Stimulated activated CD8-positive, alpha-beta memory T cell treated with anti-CD3 and anti-CD28 coated beads, Interleukin-12 subunit alpha, Interleukin-12 subunit beta, amount 100 ng/mL, for 1 hour (primary cell): ENCODE results near the gene NUP210L.
"Not testable (repeated sequence)": the region's sequence is repeated elsewhere in the genome, so short reads cannot be mapped to it uniquely, and the experiment has no call there.

ENCODE experiments used
- DNase-seq: peaks from one replicate; pipeline ENCODE4 v3.0.0-alpha.2; 2020; ENCODE audit warnings: low read depth

The NUP210L gene

GRCh38 chr1:154170547-154171222, 15.8 kb upstream of the NUP210L start:
- DNase-seq: no peak

- DNase-seq: no peak
Measured at GRCh38 chr1:154167461-154167860, 12.6 kb upstream of the NUP210L start.

GRCh38 chr1:154166207-154166606, 11.3 kb upstream of the NUP210L start:
- no peak for DNase-seq

GRCh38 chr1:154159554-154159953, 4.7 kb upstream of the NUP210L start:
- DNase-seq: no peak

- DNase-seq: no peak
Measured at GRCh38 chr1:154158307-154159125, 3.6 kb upstream of the NUP210L start.

GRCh38 chr1:154157520-154158306, 2.8 kb upstream of the NUP210L start:
- peak; percentile 62 for DNase-seq

GRCh38 chr1:154155251-154155650, 378 bp upstream of the NUP210L start:
- DNase-seq: no peak

- DNase-seq: no peak
Measured at GRCh38 chr1:154154053-154154452, 820 bp downstream of the NUP210L start.

GRCh38 chr1:154151311-154151710, 3.6 kb downstream of the NUP210L start:
- DNase-seq: no peak

- no peak for DNase-seq
Measured at GRCh38 chr1:154148807-154149206, 6.1 kb downstream of the NUP210L start.

- DNase-seq: not testable (repeated sequence)
Measured at GRCh38 chr1:154147505-154147904, 7.4 kb downstream of the NUP210L start.

GRCh38 chr1:154145986-154146385, 8.9 kb downstream of the NUP210L start:
- DNase-seq: no peak

- no peak for DNase-seq
Measured at GRCh38 chr1:154142358-154142757, 12.5 kb downstream of the NUP210L start.

GRCh38 chr1:154141240-154141639, 13.6 kb downstream of the NUP210L start:
- no peak for DNase-seq

GRCh38 chr1:154137888-154138287, 17.0 kb downstream of the NUP210L start:
- no peak for DNase-seq

- no peak for DNase-seq
Measured at GRCh38 chr1:154133256-154133655, 21.6 kb downstream of the NUP210L start.

GRCh38 chr1:154129391-154129970, 25.4 kb downstream of the NUP210L start:
- DNase-seq: no peak

- not testable (repeated sequence) for DNase-seq
Measured at GRCh38 chr1:154123205-154123604, 31.7 kb downstream of the NUP210L start.

- no peak for DNase-seq
Measured at GRCh38 chr1:154117642-154118041, 37.2 kb downstream of the NUP210L start.

GRCh38 chr1:154115180-154115579, 39.7 kb downstream of the NUP210L start:
- DNase-seq: no peak

GRCh38 chr1:154104433-154105082, 50.3 kb downstream of the NUP210L start:
- no peak for DNase-seq

GRCh38 chr1:154100141-154100540, 54.7 kb downstream of the NUP210L start:
- DNase-seq: not testable (repeated sequence)
